Measurements from ENCODE around the gene DHX34.

DNA sequence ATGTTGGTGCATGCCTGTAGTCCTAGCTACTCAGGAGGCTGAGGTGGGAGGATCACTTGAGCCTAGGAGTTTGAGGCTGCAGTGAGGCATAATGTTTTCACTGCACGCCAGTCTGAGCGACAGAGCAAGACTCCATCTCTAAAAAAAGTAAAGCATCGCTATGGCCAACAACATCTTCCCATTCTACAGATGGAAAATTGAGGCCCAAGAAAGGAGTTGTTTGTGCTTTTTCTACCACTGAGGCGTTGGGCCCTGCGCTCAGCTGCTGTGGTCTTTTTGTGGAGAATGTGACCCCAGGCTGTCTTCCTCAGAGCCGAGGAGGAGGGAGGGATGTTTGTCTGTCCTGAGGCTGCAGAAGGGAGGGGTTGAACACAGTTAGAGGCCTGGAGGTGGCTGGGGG is 17.6 kb upstream of the DHX34 start:
- TF ChIP-seq, protein P1, sequence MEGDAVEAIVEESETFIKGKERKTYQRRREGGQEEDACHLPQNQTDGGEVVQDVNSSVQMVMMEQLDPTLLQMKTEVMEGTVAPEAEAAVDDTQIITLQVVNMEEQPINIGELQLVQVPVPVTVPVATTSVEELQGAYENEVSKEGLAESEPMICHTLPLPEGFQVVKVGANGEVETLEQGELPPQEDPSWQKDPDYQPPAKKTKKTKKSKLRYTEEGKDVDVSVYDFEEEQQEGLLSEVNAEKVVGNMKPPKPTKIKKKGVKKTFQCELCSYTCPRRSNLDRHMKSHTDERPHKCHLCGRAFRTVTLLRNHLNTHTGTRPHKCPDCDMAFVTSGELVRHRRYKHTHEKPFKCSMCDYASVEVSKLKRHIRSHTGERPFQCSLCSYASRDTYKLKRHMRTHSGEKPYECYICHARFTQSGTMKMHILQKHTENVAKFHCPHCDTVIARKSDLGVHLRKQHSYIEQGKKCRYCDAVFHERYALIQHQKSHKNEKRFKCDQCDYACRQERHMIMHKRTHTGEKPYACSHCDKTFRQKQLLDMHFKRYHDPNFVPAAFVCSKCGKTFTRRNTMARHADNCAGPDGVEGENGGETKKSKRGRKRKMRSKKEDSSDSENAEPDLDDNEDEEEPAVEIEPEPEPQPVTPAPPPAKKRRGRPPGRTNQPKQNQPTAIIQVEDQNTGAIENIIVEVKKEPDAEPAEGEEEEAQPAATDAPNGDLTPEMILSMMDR (IDR thresholded peaks at IDR 0.05; ENCODE audit: low read depth, low read length, poor library complexity, severe bottlenecking), result no peak
- TF ChIP-seq EZH2phosphoT487 (IDR thresholded peaks at IDR 0.05; ENCODE audit: borderline replicate concordance, low read length), result no peak
